HCT116 (cell line): ENCODE measurements around the gene FAM83G. TPM values are rescaled to one million over a fixed set of nuclear protein-coding genes. Genes with fewer than 3 reads are reported as not detected.

Experiments used
- ATAC-seq: fragments of 200-7000 bp; cut with Tn5 transposase; 2 replicates; pipeline ENCODE4 v1.9.1; 2020; ENCODE audit warnings: mild to moderate bottlenecking, moderate library complexity
- BruUV-seq: library from RNA; stranded (reverse); fragments of 400-500 nt; replicated peaks from 2 replicates; lab custom pipeline; 2021; lab: Mats Ljungman, UMichigan
- CTCF ChIA-PET: fragments of 300-600 bp; sonication (Branson Sonifier 250); formaldehyde crosslinking; loops from one replicate; lab custom pipeline; 2021; ENCODE audit warnings: antibody characterized with exemption; lab: Charles Lee
- POLR2A ChIA-PET: fragments of 300-600, 350-600 bp; sonication (Branson Sonifier 250); formaldehyde crosslinking; loops from one replicate; lab custom pipeline; 2021; ENCODE audit warnings: antibody characterized with exemption; lab: Charles Lee
- RAD21 ChIA-PET, 2 experiments: fragments of 300-600 bp; sonication (Branson Sonifier 250); formaldehyde crosslinking; loops; one replicate each; lab custom pipeline; 2023; ENCODE audit warnings: low total read pairs in 2 of 2; ENCODE audit not compliant: uncharacterized antibody in 2 of 2, unreplicated experiment in 2 of 2, low non-redundant PET in 1 of 2; lab: Charles Lee
- DNase-seq: peaks from one replicate; pipeline ENCODE4 v3.0.0-alpha.2; 2010; ENCODE audit warnings: low read depth, low spot score
- H2AFZ ChIP-seq: fragments of 200-600 bp; shearing (Covaris generic), sonication (generic); 2 replicates; pipeline ENCODE4 v1.6.1; 2017; ENCODE audit warnings: low read depth, mixed run types, mixed read lengths, antibody characterized with exemption, low read length; ENCODE audit not compliant: poor library complexity, severe bottlenecking
- H3K27ac ChIP-seq: 2 replicates; pipeline ENCODE4 v1.5.1; 2012; ENCODE audit warnings: low read depth, low read length
- H3K27me3 ChIP-seq: fragments of 200-600 bp; sonication (generic); 2 replicates; pipeline ENCODE4 v1.6.1; 2016; ENCODE audit warnings: mixed run types, low read length, mixed read lengths; ENCODE audit not compliant: insufficient read depth
- H3K36me3 ChIP-seq, 2 experiments: fragments of 200-500 bp in 1 of 2; fragments of 200-600 bp in 1 of 2; sonication (Bioruptor generic) in 1 of 2; sonication (generic) in 1 of 2; 2 replicates each; pipeline versions ENCODE4 v1.5.1 to v1.6.1; 2014 to 2016; ENCODE audit warnings: low read length in 2 of 2, inconsistent platforms in 1 of 2, mixed read lengths in 1 of 2, mixed run types in 1 of 2; ENCODE audit not compliant: insufficient read depth in 2 of 2, control insufficient read depth in 1 of 2
- H3K4me1 ChIP-seq, 2 experiments: fragments of 200-600 bp in 1 of 2; sonication (generic) in 1 of 2; 2 replicates each; pipeline versions ENCODE4 v1.5.1 to v1.6.1; 2012 to 2017; ENCODE audit warnings: low read length in 2 of 2, inconsistent platforms in 1 of 2, mild to moderate bottlenecking in 1 of 2, mixed read lengths in 1 of 2, mixed run types in 1 of 2, moderate library complexity in 1 of 2; ENCODE audit not compliant: insufficient read depth in 2 of 2, control insufficient read depth in 1 of 2
- H3K4me2 ChIP-seq: fragments of 200-600 bp; sonication (generic); 2 replicates; pipeline ENCODE4 v1.6.1; 2017; ENCODE audit warnings: mixed run types, low read length, mixed read lengths
- H3K4me3 ChIP-seq, 2 experiments: fragments of 200-600 bp in 1 of 2; sonication (generic) in 1 of 2; replicated peaks in 1 of 2; 2 replicates each; pipeline ENCODE4 v1.5.1; 2011 to 2016; ENCODE audit warnings: low read length in 2 of 2, control low read depth in 1 of 2, low read depth in 1 of 2, mild to moderate bottlenecking in 1 of 2, mixed read lengths in 1 of 2, mixed run types in 1 of 2
- H3K79me2 ChIP-seq: fragments of 200-600 bp; sonication (generic); 2 replicates; pipeline ENCODE4 v1.6.1; 2017; ENCODE audit warnings: mild to moderate bottlenecking, mixed run types, low read length, moderate library complexity, mixed read lengths; ENCODE audit not compliant: insufficient read depth
- H3K9ac ChIP-seq: fragments of 200-600 bp; sonication (generic); 2 replicates; pipeline ENCODE4 v1.6.1; 2016; ENCODE audit warnings: low read length, mixed read lengths
- H3K9me2 ChIP-seq: fragments of 200-600 bp; sonication (generic), shearing (Covaris generic); 2 replicates; pipeline ENCODE4 v1.6.1; 2017; ENCODE audit warnings: mixed run types, mild to moderate bottlenecking, moderate library complexity; ENCODE audit not compliant: insufficient read depth
- H3K9me3 ChIP-seq, 2 experiments: fragments of 200-500 bp in 1 of 2; fragments of 200-600 bp in 1 of 2; sonication (Bioruptor generic) in 1 of 2; sonication (generic) in 1 of 2; 2 replicates each; pipeline ENCODE4 v1.6.1; 2014 to 2017; ENCODE audit warnings: low read length in 2 of 2, mixed read lengths in 2 of 2, inconsistent platforms in 1 of 2, low read depth in 1 of 2, mild to moderate bottlenecking in 1 of 2, mixed run types in 1 of 2, moderate library complexity in 1 of 2; ENCODE audit not compliant: control insufficient read depth in 1 of 2, insufficient read depth in 1 of 2
- H4K20me1 ChIP-seq: fragments of 200-600 bp; sonication (generic), shearing (Covaris generic); 2 replicates; pipeline ENCODE4 v1.6.1; 2017; ENCODE audit warnings: mixed run types, mild to moderate bottlenecking, moderate library complexity; ENCODE audit not compliant: insufficient read depth
- POLR2A ChIP-seq: IDR thresholded peaks from 2 replicates; pipeline ENCODE4 v1.7.0; 2011; ENCODE audit warnings: borderline replicate concordance; ENCODE audit not compliant: insufficient read depth, insufficient read length; ENCODE audit errors: extremely low read depth
- intact Hi-C: fragments of 100-400 bp; cut with micrococcal nuclease; formaldehyde crosslinking; loops from 2 replicates; pipeline ENCODE4 v1.10.0; 2022
- total RNA-seq: library from RNA; stranded (reverse); gene quantifications from one replicate; pipeline ENCODE4 v1.2.1, GENCODE V29; 2021; ENCODE audit not compliant: unreplicated experiment
- TF ChIP-seq, protein P1 (sequence below), 3 experiments: fragments of 200-600 bp in 1 of 3; sonication (generic) in 1 of 3; IDR thresholded peaks in 2 of 3; conservative IDR thresholded peaks in 1 of 3; 2 replicates each; pipeline ENCODE4 v1.5.1; 2012 to 2017; ENCODE audit warnings: low read depth in 2 of 3, low read length in 2 of 3, antibody characterized with exemption in 1 of 3, borderline replicate concordance in 1 of 3, control low read depth in 1 of 3, mild to moderate bottlenecking in 1 of 3, mixed read lengths in 1 of 3, mixed run types in 1 of 3, moderate library complexity in 1 of 3; ENCODE audit not compliant: insufficient read depth in 1 of 3

FAM83G gene
- total RNA-seq, 1 experiment from 2014 or later, result 33.9 TPM

GRCh38 chr17:18919963-18920362 is 84.6 kb downstream of the FAM83G start:
- ChIA-PET RAD21 (no interaction called here), CTCF (no interaction called here), POLR2A (no interaction called here)
- Histone ChIP-seq H3K36me3 (no peaks in the 10 kb centered on the region; a peak in 1 of 4 replicates), H3K9me3 (no peaks in the 10 kb centered on the region), H3K79me2 (0 out of 2 replicates have a peak, but pooled peaks cover 5% of the 10 kb centered on the region), H4K20me1 (no peaks in the 10 kb centered on the region), H3K4me2 (no peak overlapping the region), H3K4me1 (peaks cover 6 to 10% of the 10 kb centered on the region in 2 experiments; a peak in 2 of 4 replicates), H3K9ac (no peak overlapping the region), H3K27me3 (no peaks in the 10 kb centered on the region), H2AFZ (no peak overlapping the region), H3K4me3 (no peak overlapping the region), H3K27ac (no peak overlapping the region), H3K9me2 (no peaks in the 10 kb centered on the region)
- no peak for TF ChIP-seq POLR2A
- TF ChIP-seq, protein P1, sequence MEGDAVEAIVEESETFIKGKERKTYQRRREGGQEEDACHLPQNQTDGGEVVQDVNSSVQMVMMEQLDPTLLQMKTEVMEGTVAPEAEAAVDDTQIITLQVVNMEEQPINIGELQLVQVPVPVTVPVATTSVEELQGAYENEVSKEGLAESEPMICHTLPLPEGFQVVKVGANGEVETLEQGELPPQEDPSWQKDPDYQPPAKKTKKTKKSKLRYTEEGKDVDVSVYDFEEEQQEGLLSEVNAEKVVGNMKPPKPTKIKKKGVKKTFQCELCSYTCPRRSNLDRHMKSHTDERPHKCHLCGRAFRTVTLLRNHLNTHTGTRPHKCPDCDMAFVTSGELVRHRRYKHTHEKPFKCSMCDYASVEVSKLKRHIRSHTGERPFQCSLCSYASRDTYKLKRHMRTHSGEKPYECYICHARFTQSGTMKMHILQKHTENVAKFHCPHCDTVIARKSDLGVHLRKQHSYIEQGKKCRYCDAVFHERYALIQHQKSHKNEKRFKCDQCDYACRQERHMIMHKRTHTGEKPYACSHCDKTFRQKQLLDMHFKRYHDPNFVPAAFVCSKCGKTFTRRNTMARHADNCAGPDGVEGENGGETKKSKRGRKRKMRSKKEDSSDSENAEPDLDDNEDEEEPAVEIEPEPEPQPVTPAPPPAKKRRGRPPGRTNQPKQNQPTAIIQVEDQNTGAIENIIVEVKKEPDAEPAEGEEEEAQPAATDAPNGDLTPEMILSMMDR (IDR thresholded peaks at IDR 0.05 in 2 of 3, conservative IDR thresholded peaks at IDR 0.05 in 1 of 3; ENCODE audit: borderline replicate concordance in 1 of 3, insufficient read depth in 1 of 3, low read depth in 2 of 3, low read length in 2 of 3), result no peak
- DNase-seq, result no peak
- BruUV-seq, result no TSS peak
- ATAC-seq, result no peak
- intact Hi-C loops, result no loop called here

Other genes with a start within 250 kb of the FAM83G start
- 47.8 TPM for gene TVP23B, start 223.6 kb downstream of the FAM83G start, total RNA-seq
- 37.8 TPM for gene PRPSAP2, start 146.6 kb downstream of the FAM83G start, total RNA-seq
- not detected for gene SLC5A10, start 52.6 kb downstream of the FAM83G start, total RNA-seq
- 0.27 TPM for gene GRAP, start 42.2 kb upstream of the FAM83G start, total RNA-seq
- 0.44 TPM for gene GRAPL, start 122.8 kb upstream of the FAM83G start, total RNA-seq
- 73.1 TPM for gene EPN2, start 232.6 kb upstream of the FAM83G start, total RNA-seq